Sigmoid colon (tissue), 7 donors: Measurements from ENCODE around the gene LPGAT1. TPM values are rescaled to one million over a fixed set of nuclear protein-coding genes. Genes with fewer than 3 reads are reported as not detected.

Experiments
- DNase-seq: peaks from one replicate; pipeline ENCODE4 v3.0.0-alpha.2; 2019
- H3K27ac ChIP-seq, 4 donors: fragments of 200-600 bp; sonication (generic); one replicate each; pipeline ENCODE4 v1.5.1; 2016 to 2019; ENCODE audit warnings: mild to moderate bottlenecking in 1 of 4
- H3K27me3 ChIP-seq, 3 donors: fragments of 200-600 bp; sonication (generic); one replicate each; pipeline ENCODE4 v1.5.1; 2019; ENCODE audit warnings: mild to moderate bottlenecking in 1 of 3
- H3K36me3 ChIP-seq, 4 donors: fragments of 200-600 bp; sonication (generic); one replicate each; pipeline ENCODE4 v1.5.1; 2016 to 2019
- H3K4me1 ChIP-seq, 4 donors: fragments of 200-600 bp; sonication (generic); one replicate each; pipeline ENCODE4 v1.5.1; 2017 to 2019
- H3K4me3 ChIP-seq, 4 donors: fragments of 200-600 bp; sonication (generic); one replicate each; pipeline ENCODE4 v1.5.1; 2017 to 2019; ENCODE audit warnings: mild to moderate bottlenecking in 2 of 4, moderate library complexity in 1 of 4
- H3K9me3 ChIP-seq, 4 donors: fragments of 200-600 bp in 3 of 4; sonication (generic) in 3 of 4; one replicate each; pipeline versions ENCODE4 v1.5.1 to v1.6.1; 2013 to 2019
- CTCF ChIP-seq, 4 experiments: fragments of 450-650 bp in 3 of 4; fragments of 200-600 bp in 1 of 4; IDR thresholded peaks; one replicate each; pipeline ENCODE4 v1.5.1; 2016 to 2019; ENCODE audit warnings: antibody characterized with exemption in 4 of 4, mild to moderate bottlenecking in 3 of 4, moderate library complexity in 2 of 4
- EP300 ChIP-seq, 4 donors: sonication (generic); formaldehyde crosslinking; IDR thresholded peaks; one replicate each; pipeline ENCODE4 v1.6.1; 2017; ENCODE audit warnings: antibody characterized with exemption in 4 of 4
- POLR2A ChIP-seq, 2 donors: fragments of 450-650 bp; IDR thresholded peaks; one replicate each; pipeline ENCODE4 v1.6.1; 2016; ENCODE audit warnings: antibody characterized with exemption in 2 of 2, mild to moderate bottlenecking in 2 of 2, moderate library complexity in 2 of 2
- POLR2AphosphoS5 ChIP-seq, 4 donors: sonication (generic); formaldehyde crosslinking; IDR thresholded peaks; one replicate each; pipeline ENCODE4 v1.6.1; 2017; ENCODE audit warnings: antibody characterized with exemption in 4 of 4
- WGBS, 2 donors: extraction: QIAGEN DNeasy Blood & Tissue Kit; methylation state at CpG; one replicate each; pipeline ENCODE4 v1.1.7; 2013; 5-methylcytosine and 5-hydroxymethylcytosine counted together
- intact Hi-C: fragments of 100-400 bp; cut with DNase I; formaldehyde crosslinking; loops from one replicate; pipeline ENCODE4 v1.15.1; 2023
- polyA plus RNA-seq, 3 donors: library from polyadenylated mRNA; stranded (reverse); fragments of 200-250 nt; gene quantifications; one replicate each; pipeline ENCODE4 v1.2.3, GENCODE V29; 2013
- total RNA-seq, 4 donors: library from RNA; depleted of rRNA; stranded (reverse); fragments of >200 nt; gene quantifications; one replicate each; pipeline ENCODE4 v1.1.0, GENCODE V29; 2016
- donor health status: healthy with polysubstance abuse.
- donor health status: Bipolar disorder and iron deficiency.
- donor health status: healthy.

The LPGAT1 gene
- total and polyA plus RNA-seq, 7 donors: 2.5 to 46.7 (median 26.8) TPM

DNA sequence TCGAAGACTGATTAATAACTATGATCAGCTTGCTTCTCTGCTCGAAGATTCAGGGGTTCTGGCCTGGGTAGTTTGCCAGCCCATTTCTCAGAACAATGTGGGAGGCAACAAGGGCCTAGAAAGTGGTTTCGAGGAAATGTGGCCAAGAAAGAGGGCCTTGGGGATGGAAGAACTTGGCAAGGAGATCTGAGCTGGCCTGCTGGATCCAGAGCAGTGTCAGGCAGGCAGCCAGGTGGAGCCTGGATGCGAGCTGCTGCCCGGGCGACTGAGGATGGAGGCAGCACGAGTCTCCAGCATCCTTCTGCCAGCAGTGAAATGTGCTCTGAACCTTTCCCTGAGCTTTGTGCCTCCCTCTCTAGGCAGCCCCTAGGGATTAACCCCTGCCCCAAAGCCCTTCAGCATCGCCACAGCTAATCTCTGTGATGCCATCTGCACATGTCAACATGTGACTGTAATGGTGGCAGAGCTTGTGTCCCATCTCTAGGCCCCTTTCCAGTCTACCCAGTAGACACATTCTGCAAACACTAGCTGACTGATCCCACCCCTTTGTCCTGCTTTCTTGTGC, 94.1 kb downstream of the LPGAT1 start:
- no peak for DNase-seq
- H3K36me3 ChIP-seq: no peaks in the 10 kb centered on the region
- no peaks in the 10 kb centered on the region for H3K9me3 ChIP-seq
- H3K4me1 ChIP-seq: peaks cover 0 to 4% (median 0%) of the 10 kb centered on the region in 4 donors
- no peak overlapping the region for H3K4me3 ChIP-seq
- H3K27me3 ChIP-seq: no peaks in the 10 kb centered on the region
- peak overlapping the region in 1 of 4 donors; percentile 29 for H3K27ac ChIP-seq
- TF ChIP-seq EP300 (IDR thresholded peaks at IDR 0.05) (no peak), CTCF (IDR thresholded peaks at IDR 0.05) (no peak), POLR2AphosphoS5 (IDR thresholded peaks at IDR 0.05) (no peak), POLR2A (IDR thresholded peaks at IDR 0.05) (no peak)
- WGBS, 2 donors: 88 to 92% methylated on average over 8 of the region's 8 CpGs
- intact Hi-C loops: no loop called here

DNA sequence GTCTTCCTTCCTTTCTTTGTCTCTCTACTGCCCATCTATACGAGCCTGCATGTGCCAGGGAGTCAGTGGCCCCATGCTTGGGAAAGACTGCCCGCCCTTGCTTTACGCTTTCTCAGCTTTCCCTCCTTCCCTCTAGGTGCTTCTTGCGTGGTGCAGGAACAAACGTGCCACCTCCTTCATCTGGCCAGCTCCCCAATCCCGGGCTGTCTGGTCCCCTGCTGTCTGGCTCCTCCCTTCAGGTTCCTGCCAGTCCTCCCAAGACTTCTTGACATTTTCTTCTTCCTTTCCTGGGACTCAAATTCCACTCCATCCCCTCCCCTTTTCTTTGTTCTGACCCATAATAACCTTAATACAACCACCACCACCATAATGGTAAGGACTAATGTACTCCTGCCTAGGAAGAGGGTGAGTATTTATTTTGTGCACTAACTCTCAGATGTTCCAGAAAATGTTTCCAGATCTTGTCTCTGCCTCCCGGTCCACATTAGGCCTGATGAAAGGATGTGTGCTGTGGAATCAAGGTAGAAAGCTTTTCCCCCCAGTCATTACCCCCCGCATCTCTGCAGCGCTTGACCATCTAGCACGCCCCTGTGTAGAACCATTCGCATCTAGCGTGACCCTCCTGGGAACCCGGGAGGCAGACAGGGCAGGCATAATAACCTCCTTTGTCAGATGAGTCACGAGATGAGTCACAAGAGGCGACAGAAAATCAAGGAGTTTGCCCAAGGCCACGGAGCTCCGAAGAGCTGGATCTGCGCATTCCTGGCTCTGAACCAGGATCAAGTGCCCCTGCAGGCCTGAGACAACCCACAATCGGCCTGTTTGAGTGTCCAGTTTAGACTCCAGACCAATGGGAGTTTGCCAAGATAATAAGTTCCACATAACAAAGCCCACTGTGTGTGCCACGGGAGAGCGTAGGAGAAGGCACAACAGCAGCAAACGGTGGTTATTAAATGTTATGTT, 95.1 kb downstream of the LPGAT1 start:
- TF ChIP-seq POLR2A (IDR thresholded peaks at IDR 0.05): no peak
- TF ChIP-seq POLR2AphosphoS5 (IDR thresholded peaks at IDR 0.05): peak in 2 of 4 donors; percentile 8 to 22
- H3K27ac ChIP-seq: peak overlapping the region in 1 of 4 donors; percentile 29
- peaks cover 0 to 4% (median 0%) of the 10 kb centered on the region in 4 donors for H3K4me1 ChIP-seq
- no peaks in the 10 kb centered on the region for H3K27me3 ChIP-seq
- DNase-seq: peak; percentile 75
- WGBS, 2 donors: 62 to 79% methylated on average over 22 of the region's 22 CpGs
- H3K9me3 ChIP-seq: no peaks in the 10 kb centered on the region
- intact Hi-C loops: no loop called here
- H3K36me3 ChIP-seq: no peaks in the 10 kb centered on the region
- no peak overlapping the region for H3K4me3 ChIP-seq

DNA sequence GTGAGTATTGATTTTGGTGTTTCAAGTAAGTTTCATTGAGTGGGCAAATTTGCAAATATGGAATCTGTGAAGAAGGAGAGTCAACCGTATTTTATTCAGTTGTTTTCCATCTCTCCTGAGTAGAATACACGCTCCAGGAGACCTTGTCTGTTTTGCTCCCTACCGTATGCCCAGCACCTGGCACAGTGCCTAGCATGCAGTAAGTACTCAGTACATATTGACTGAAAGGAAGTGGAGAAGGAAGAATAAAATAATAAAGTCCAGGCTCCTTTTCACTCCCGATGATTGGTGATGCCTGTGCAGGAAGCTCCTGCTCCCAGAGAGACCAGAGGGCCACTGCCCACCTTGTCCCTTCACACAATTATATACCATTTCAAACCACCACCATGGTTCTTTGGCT, 95.8 kb downstream of the LPGAT1 start:
- Histone ChIP-seq H3K27ac (no peak overlapping the region), H3K4me3 (no peak overlapping the region), H3K36me3 (no peaks in the 10 kb centered on the region), H3K9me3 (no peaks in the 10 kb centered on the region), H3K27me3 (no peaks in the 10 kb centered on the region), H3K4me1 (peaks cover 0 to 4% (median 0%) of the 10 kb centered on the region in 4 donors)
- TF ChIP-seq EP300 (IDR thresholded peaks at IDR 0.05) (no peak), CTCF (IDR thresholded peaks at IDR 0.05) (no peak), POLR2A (IDR thresholded peaks at IDR 0.05) (no peak), POLR2AphosphoS5 (IDR thresholded peaks at IDR 0.05) (no peak)
- intact Hi-C loops: no loop called here
- 18 to 74% methylated on average over 4 of the region's 4 CpGs for WGBS, 2 donors
- DNase-seq: no peak

GRCh38 chr1:211734359-211734758, 96.2 kb downstream of the LPGAT1 start:
- H3K36me3 ChIP-seq: no peaks in the 10 kb centered on the region
- no peak for DNase-seq
- H3K4me1 ChIP-seq: peaks cover 0 to 4% (median 0%) of the 10 kb centered on the region in 4 donors
- no peak overlapping the region for H3K4me3 ChIP-seq
- intact Hi-C loops: no loop called here
- no peak for TF ChIP-seq EP300 (IDR thresholded peaks at IDR 0.05)
- TF ChIP-seq POLR2A (IDR thresholded peaks at IDR 0.05): no peak
- no peak for TF ChIP-seq CTCF (IDR thresholded peaks at IDR 0.05)
- no peak for TF ChIP-seq POLR2AphosphoS5 (IDR thresholded peaks at IDR 0.05)
- no peak overlapping the region for H3K27ac ChIP-seq
- H3K9me3 ChIP-seq: no peaks in the 10 kb centered on the region
- WGBS, 2 donors: 28 to 64% methylated on average over 9 of the region's 9 CpGs
- H3K27me3 ChIP-seq: no peaks in the 10 kb centered on the region

DNA sequence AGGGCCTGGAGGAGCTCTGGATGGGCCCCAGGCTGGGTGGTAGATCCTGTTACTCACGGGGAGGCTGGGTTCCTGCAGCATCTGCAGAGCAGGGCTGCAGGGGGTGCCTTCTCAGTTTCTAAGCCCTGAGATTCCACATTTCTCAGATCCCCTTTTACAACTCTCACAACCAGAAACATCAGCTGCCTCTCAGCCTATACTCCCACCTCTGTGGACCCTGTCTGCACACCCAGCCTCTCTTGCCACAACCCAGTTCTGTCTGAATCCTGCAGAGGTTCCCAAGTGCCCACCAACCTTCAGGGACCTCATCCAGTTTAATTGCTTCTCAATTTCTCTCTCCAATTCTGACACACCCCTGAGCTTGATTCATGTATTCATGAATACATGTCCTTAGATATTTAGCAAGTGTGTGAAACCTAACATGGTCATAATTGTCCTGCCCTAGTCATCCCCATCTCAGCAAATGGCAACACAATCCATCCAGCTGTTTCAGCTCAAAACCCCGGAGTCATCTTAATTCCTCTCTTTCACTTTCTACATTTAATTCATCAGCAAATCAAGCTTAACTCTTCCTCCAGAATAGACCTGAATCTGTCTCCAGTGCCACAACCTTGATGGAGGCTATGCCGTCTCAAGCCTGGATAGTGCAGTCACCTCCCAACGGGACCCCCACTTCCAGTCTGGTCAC, 98.1 kb downstream of the LPGAT1 start:
- WGBS, 2 donors: 80 to 90% methylated on average over 4 of the region's 4 CpGs
- Histone ChIP-seq H3K4me3 (no peak overlapping the region), H3K9me3 (no peaks in the 10 kb centered on the region), H3K27ac (no peak overlapping the region), H3K36me3 (no peaks in the 10 kb centered on the region), H3K27me3 (no peaks in the 10 kb centered on the region), H3K4me1 (peaks cover 0 to 4% (median 0%) of the 10 kb centered on the region in 4 donors)
- intact Hi-C loops: no loop called here
- TF ChIP-seq CTCF (IDR thresholded peaks at IDR 0.05) (no peak), POLR2A (IDR thresholded peaks at IDR 0.05) (no peak), EP300 (IDR thresholded peaks at IDR 0.05) (no peak), POLR2AphosphoS5 (IDR thresholded peaks at IDR 0.05) (no peak)
- no peak for DNase-seq
